IMR-90 (cell line): ENCODE measurements around the gene UPK2. TPM values are rescaled to one million over a fixed set of nuclear protein-coding genes. Genes with fewer than 3 reads are reported as not detected.
A peak's percentile ranks its signal among the peaks of the same experiment; 100 is the strongest.

ENCODE experiments used
- ATAC-seq: fragments of 200-7000 bp; cut with Tn5 transposase; 2 replicates; pipeline ENCODE4 v1.9.1; 2020; ENCODE audit warnings: low read depth, mild to moderate bottlenecking, moderate library complexity
- BruUV-seq: library from RNA; stranded (reverse); fragments of 400-500 nt; replicated peaks from 2 replicates; lab custom pipeline; 2021; lab: Mats Ljungman, UMichigan
- CTCF ChIA-PET: fragments of 300-600 bp; formaldehyde crosslinking; extraction: SDS; loops from one replicate; lab custom pipeline; 2021; ENCODE audit warnings: antibody characterized with exemption; lab: Yijun Ruan, JAX
- POLR2A ChIA-PET: fragments of 300-600 bp; sonication (Branson Sonifier 250); formaldehyde crosslinking; loops from one replicate; lab custom pipeline; 2022; ENCODE audit warnings: antibody characterized with exemption; ENCODE audit not compliant: unreplicated experiment; lab: Charles Lee
- DNase-seq: peaks from one replicate; pipeline ENCODE4 v3.0.0; 2013
- H2AFZ ChIP-seq: replicated peaks from 2 replicates; pipeline ENCODE3; 2013; ENCODE audit warnings: low read length, mild to moderate bottlenecking; ENCODE audit not compliant: poor library complexity
- H2AK5ac ChIP-seq: 2 replicates; pipeline ENCODE4 v1.6.1; 2013; ENCODE audit warnings: low read depth, low read length, inconsistent platforms
- H2AK9ac ChIP-seq: replicated peaks from 2 replicates; pipeline ENCODE3; 2013; ENCODE audit warnings: mild to moderate bottlenecking, low read depth, low read length, moderate library complexity; ENCODE audit not compliant: poor library complexity
- H2BK120ac ChIP-seq: 2 replicates; pipeline ENCODE4 v1.6.1; 2013; ENCODE audit warnings: low read depth, low read length, inconsistent platforms
- H2BK15ac ChIP-seq: 3 replicates; pipeline ENCODE4 v1.6.1; 2013; ENCODE audit warnings: low read depth, low read length, inconsistent platforms
- H2BK20ac ChIP-seq: 2 replicates; pipeline ENCODE4 v1.6.1; 2013; ENCODE audit warnings: low read depth, mild to moderate bottlenecking, inconsistent platforms, low read length, moderate library complexity
- H2BK5ac ChIP-seq: 2 replicates; pipeline ENCODE4 v1.6.1; 2013; ENCODE audit warnings: mild to moderate bottlenecking, low read depth, low read length, inconsistent platforms; ENCODE audit not compliant: poor library complexity, severe bottlenecking
- H3K14ac ChIP-seq: replicated peaks from 2 replicates; pipeline ENCODE4 v1.6.1; 2013; ENCODE audit warnings: low read depth, low read length, inconsistent platforms
- H3K18ac ChIP-seq: 2 replicates; pipeline ENCODE4 v1.6.1; 2013; ENCODE audit warnings: low read depth, low read length, control low read depth
- H3K23ac ChIP-seq: 2 replicates; pipeline ENCODE4 v1.6.1; 2013; ENCODE audit warnings: low read depth, low read length, inconsistent platforms
- H3K27ac ChIP-seq: 2 replicates; pipeline ENCODE4 v1.5.1; 2013; ENCODE audit warnings: mild to moderate bottlenecking, control low read depth, low read length; ENCODE audit not compliant: insufficient read depth
- H3K27me3 ChIP-seq: 2 replicates; pipeline ENCODE4 v1.6.1; 2013; ENCODE audit warnings: low read length; ENCODE audit not compliant: control insufficient read depth, insufficient read depth
- H3K36me3 ChIP-seq: 2 replicates; pipeline ENCODE4 v1.6.1; 2013; ENCODE audit warnings: low read length, mixed read lengths; ENCODE audit not compliant: control insufficient read depth, insufficient read depth
- H3K4ac ChIP-seq: 2 replicates; pipeline ENCODE4 v1.6.1; 2013; ENCODE audit warnings: low read depth, low read length, inconsistent platforms
- H3K4me1 ChIP-seq: 2 replicates; pipeline ENCODE4 v1.6.1; 2013; ENCODE audit warnings: low read length, mixed read lengths; ENCODE audit not compliant: control insufficient read depth, insufficient read depth
- H3K4me2 ChIP-seq: 2 replicates; pipeline ENCODE4 v1.6.1; 2013; ENCODE audit warnings: low read depth, mild to moderate bottlenecking, control low read depth, low read length, moderate library complexity
- H3K4me3 ChIP-seq: 2 replicates; pipeline ENCODE4 v1.5.1; 2013; ENCODE audit warnings: low read depth, mild to moderate bottlenecking, control low read depth, low read length, moderate library complexity; ENCODE audit not compliant: insufficient read depth
- H3K56ac ChIP-seq: 2 replicates; pipeline ENCODE4 v1.6.1; 2013; ENCODE audit warnings: low read length, inconsistent platforms; ENCODE audit not compliant: insufficient read depth; ENCODE audit errors: extremely low read depth
- H3K79me1 ChIP-seq, 2 experiments: 2 replicates each; pipeline ENCODE4 v1.6.1; 2013; ENCODE audit warnings: low read length in 2 of 2, inconsistent platforms in 1 of 2, low read depth in 1 of 2
- H3K9ac ChIP-seq: 2 replicates; pipeline ENCODE4 v1.6.1; 2013; ENCODE audit warnings: low read depth, low read length, control low read depth
- H3K9me1 ChIP-seq: 2 replicates; pipeline ENCODE4 v1.6.1; 2013; ENCODE audit warnings: low read length, inconsistent platforms; ENCODE audit not compliant: insufficient read depth
- H3K9me3 ChIP-seq: 2 replicates; pipeline ENCODE4 v1.6.1; 2013; ENCODE audit warnings: low read length; ENCODE audit not compliant: control insufficient read depth, insufficient read depth
- H4K20me1 ChIP-seq: 2 replicates; pipeline ENCODE4 v1.6.1; 2013; ENCODE audit warnings: low read length, inconsistent platforms; ENCODE audit not compliant: insufficient read depth
- H4K5ac ChIP-seq: 2 replicates; pipeline ENCODE4 v1.6.1; 2013; ENCODE audit warnings: mild to moderate bottlenecking, low read depth, low read length, control low read depth
- H4K8ac ChIP-seq, 2 experiments: 2 replicates each; pipeline ENCODE4 v1.6.1; 2013; ENCODE audit warnings: low read depth in 2 of 2, low read length in 2 of 2, control low read depth in 1 of 2, inconsistent platforms in 1 of 2
- H4K91ac ChIP-seq: 2 replicates; pipeline ENCODE4 v1.6.1; 2013; ENCODE audit warnings: low read depth, low read length, inconsistent platforms; ENCODE audit not compliant: insufficient read depth
- FOS ChIP-seq: fragments of 150-350 bp; IDR thresholded peaks from 2 replicates; pipeline ENCODE4 v1.6.1; 2016; ENCODE audit warnings: low read depth, low read length
- RCOR1 ChIP-seq: IDR thresholded peaks from 2 replicates; pipeline ENCODE4 v1.6.1; 2012; ENCODE audit warnings: mild to moderate bottlenecking, low read length, improper control_type of control experiment; ENCODE audit not compliant: insufficient replicate concordance
- SMC3 ChIP-seq: fragments of 150-350 bp; IDR thresholded peaks from 2 replicates; pipeline ENCODE4 v1.6.1; 2016; ENCODE audit warnings: low read depth, mild to moderate bottlenecking, antibody characterized with exemption, low read length, moderate library complexity
- WGBS, 2 experiments: methylation state at CpG; one replicate each; pipeline versions ENCODE4 v1.1.5 to v1.1.7; 2013; ENCODE audit warnings: missing lambda C conversion rate in 2 of 2; ENCODE audit not compliant: insufficient read length in 1 of 2; ENCODE audit errors: extremely low coverage in 2 of 2; 5-methylcytosine and 5-hydroxymethylcytosine counted together
- dilution Hi-C: fragments of 300-500 bp; cut with HindIII; formaldehyde crosslinking; loops from one replicate; pipeline ENCODE4 v1.14.3; 2018; ENCODE audit warnings: low sequenced_read_pairs; ENCODE audit not compliant: unreplicated experiment
- in situ Hi-C: fragments of 300-500 bp; cut with MboI; formaldehyde crosslinking; loops from 3 replicates; pipeline ENCODE4 v1.14.3; 2019; ENCODE audit warnings: low sequenced_read_pairs, inconsistent platforms, mixed read lengths
- intact Hi-C: fragments of 100-400 bp; cut with micrococcal nuclease; formaldehyde crosslinking; loops from 2 replicates; pipeline ENCODE4 v1.10.0; 2022
- polyA plus RNA-seq, 3 experiments: library from polyadenylated mRNA; depleted of rRNA; stranded (reverse); fragments of >200 nt; gene quantifications; 2 replicates each; pipeline ENCODE4 v1.2.3, GENCODE V29; 2012; ENCODE audit warnings: low replicate concordance in 1 of 3
- total RNA-seq: library from RNA; depleted of rRNA; stranded (reverse); fragments of >200 nt; gene quantifications from 2 replicates; pipeline ENCODE4 v1.2.3, GENCODE V29; 2012

Gene UPK2
- total and polyA plus RNA-seq, 2 of the 4 experiments (the other 2 are of a cell fraction), result 0.26 TPM; not detected in 1

DNA sequence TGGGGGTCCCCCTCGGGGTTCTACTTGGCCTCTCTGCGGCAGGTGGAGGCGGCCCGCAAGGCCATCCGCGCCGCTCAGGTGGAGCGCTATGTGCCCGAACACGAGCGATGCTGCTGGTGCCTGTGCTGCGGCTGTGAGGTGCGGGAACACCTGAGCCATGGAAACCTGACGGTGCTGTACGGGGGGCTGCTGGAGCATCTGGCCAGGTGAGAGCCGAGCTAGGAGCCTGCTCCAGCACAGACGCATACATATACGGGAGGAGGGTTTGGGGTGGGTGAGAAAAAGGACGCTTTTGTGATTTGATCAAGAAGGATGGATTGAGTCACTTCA is 42.3 kb downstream of the UPK2 start (continued):
- TF ChIP-seq RCOR1, result no peak

DNA sequence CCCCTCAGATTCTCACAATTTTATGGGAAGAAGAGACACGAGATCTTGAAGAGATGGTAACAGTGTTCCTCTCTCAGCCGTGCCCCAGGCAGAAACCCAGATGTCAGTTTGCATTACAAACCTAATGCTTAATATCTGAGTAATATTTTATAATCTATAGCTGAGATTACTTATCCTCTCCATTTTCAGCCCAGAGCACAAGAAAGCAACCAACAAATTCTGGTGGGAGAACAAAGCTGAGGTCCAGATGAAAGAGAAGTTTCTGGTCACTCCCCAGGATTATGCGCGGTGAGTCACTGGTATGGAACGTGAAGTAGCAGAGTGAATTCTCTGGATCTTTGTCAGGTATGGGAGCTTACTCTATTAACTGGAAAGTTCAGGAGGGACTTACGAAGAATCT is 42.7 kb downstream of the UPK2 start:
- Histone ChIP-seq H3K27me3 (no peaks in the 10 kb centered on the region), H3K23ac (peak overlapping the region; percentile 93), H3K9me1 (peaks cover 8% of the 10 kb centered on the region), H3K27ac (peak overlapping the region; percentile 64), H2AFZ (peak overlapping the region; percentile 93), H3K79me1 (peaks cover 22 to 61% of the 10 kb centered on the region in 2 experiments), H3K56ac (peak overlapping the region; percentile 49), H3K14ac (peak overlapping the region; percentile 67), H3K9me3 (no peaks in the 10 kb centered on the region), H3K4ac (peak overlapping the region; percentile 80), H4K91ac (peak overlapping the region; percentile 74; the same call in 1 of the 2 replicates), H4K20me1 (no peaks in the 10 kb centered on the region), H2BK5ac (peak overlapping the region; percentile 77), H3K9ac (peak overlapping the region; percentile 71), H2AK5ac (peak overlapping the region; percentile 71; the same call in 1 of the 2 replicates), H3K4me1 (peaks cover 7% of the 10 kb centered on the region), H2AK9ac (peak overlapping the region; percentile 94), H2BK20ac (0 out of 2 replicates have a peak overlapping the region, but pooled peaks have one; percentile 27), H3K18ac (no peak overlapping the region), H3K4me3 (peak overlapping the region; percentile 83), H4K8ac (peak overlapping the region; percentile 61 to 93), H3K4me2 (peak overlapping the region; percentile 98), H2BK120ac (no peak overlapping the region), H3K36me3 (peaks cover 11% of the 10 kb centered on the region), H2BK15ac (peak overlapping the region; percentile 68; the same call in 1 of the 3 replicates), H4K5ac (peak overlapping the region; percentile 44; the same call in 1 of the 2 replicates)
- no CpG with 5 or more reads among the region's 6 CpGs for WGBS, 2 experiments
- intact Hi-C loops, result no loop called here
- ChIA-PET POLR2A (no interaction called here), CTCF (no interaction called here)
- BruUV-seq, result TSS peak; percentile 39
- DNase-seq (peak; percentile 72), ATAC-seq (no peak)
- no peak for TF ChIP-seq SMC3
- TF ChIP-seq FOS, result peak; percentile 30; the same call in 1 of the 2 replicates
- dilution Hi-C loops, result no loop called here
- in situ Hi-C loops, result no loop called here
